Activated CD4-positive, alpha-beta T cell treated with anti-CD3 and anti-CD28 coated beads, Interleukin-2, amount 50 U/mL, for 24 hours (primary cell): ENCODE data around the gene FOXO3B.
"Not testable (repeated sequence)": the region's sequence is repeated elsewhere in the genome, so short reads cannot be mapped to it uniquely, and the experiment has no call there.

ENCODE experiments used
- DNase-seq, 2 donors: peaks; one replicate each; pipeline ENCODE4 v3.0.0-alpha.2; 2020; ENCODE audit warnings: low read depth in 1 of 2, low spot score in 1 of 2

FOXO3B gene

DNA sequence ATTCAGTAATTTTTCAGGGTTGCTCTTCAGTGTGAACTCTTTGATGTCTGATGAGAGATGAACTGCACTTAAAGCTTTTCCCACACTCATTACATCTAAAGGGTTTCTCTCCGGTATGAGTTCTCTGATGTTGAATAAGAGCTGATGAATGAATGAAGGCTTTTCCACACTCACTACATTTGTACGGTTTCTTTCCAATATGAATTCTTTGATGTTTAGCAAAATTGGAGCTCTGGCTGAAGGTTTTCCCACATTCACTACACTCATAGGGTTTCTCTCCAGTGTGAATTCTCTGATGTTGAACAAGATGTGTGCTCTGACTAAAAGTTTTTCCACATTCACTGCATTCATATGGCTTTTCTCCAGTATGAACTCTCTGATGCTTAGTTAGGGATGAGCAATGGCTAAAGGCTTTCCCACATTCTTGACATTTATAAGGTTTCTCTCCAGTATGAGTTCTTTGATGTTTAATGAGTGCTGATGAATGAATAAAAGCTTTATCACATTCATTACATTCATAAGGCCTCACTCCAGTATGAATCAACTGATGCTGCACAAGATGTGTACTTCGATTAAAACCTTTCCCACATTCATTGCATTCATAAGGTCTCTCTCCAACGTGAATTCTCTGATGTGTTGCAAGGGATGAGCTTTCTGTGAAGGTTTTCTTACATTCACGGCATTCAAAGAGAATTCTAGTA is 20.0 kb downstream of the FOXO3B start:
- not testable (repeated sequence) for DNase-seq

DNA sequence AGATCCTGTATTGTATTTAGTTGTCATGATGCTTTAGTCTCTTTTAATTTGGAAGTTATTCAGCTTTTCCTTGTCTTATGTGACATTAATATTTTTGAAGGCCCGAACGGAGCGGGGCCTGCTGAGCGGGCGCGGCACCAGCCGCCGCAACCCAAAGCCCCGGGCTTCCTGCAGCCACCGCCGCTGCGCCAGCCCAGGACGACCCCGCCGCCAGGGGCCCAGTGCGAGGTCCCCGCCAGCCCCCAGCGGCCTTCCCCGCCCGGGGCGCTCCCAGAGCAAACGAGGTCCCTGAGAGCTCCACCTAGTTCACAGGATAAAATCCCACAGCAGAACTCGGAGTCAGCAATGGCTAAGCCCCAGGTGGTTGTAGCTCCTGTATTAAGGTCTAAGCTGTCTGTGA is 32.0 kb downstream of the FOXO3B start:
- not testable (repeated sequence) for DNase-seq

DNA sequence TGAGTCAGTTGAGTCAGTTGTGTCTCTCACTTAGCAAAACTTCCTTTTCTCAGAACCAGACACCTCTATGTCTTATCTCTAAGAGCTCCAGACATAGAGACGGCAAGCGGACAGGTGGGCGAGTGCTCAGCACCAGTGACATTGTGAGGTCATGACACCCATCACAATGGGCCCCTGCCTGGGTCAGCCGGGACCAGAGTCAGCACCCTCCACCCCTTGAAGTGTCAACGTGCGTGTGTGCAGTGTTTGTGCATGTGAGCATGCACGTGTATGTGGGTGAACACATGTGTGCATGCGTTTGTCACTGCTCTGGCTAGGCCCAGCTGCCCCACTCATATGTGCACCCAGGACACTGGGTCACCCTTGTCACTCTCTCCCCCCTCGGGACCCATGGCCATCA is 37.8 kb downstream of the FOXO3B start, which contains the start of gene TBC1D28:
Gene TBC1D28, minus strand, starts transcription at position 101 of the 400 bp plus-strand sequence. CDS start 3,039 bp downstream, outside the sequence.
- not testable (repeated sequence) for DNase-seq

DNA sequence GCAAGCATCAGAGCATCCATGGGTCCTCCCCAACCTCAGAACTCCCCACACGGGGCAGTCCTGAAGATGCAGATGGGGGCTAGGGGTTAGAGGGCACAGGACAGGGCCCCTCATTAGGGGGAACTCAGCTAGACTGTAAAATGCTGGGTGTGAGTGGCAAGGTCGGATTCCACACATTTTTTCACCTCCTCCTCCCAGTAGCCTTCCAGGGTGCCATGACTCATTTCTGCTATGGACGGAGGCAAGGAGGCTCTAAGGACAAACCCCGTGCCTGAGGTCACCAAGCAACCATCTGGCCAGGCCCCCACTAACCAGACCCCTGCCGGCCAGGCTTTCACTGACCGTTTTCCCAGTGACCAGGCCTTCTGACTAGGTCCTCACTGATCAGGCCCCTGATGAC is 39.0 kb downstream of the FOXO3B start:
- not testable (repeated sequence) for DNase-seq

DNA sequence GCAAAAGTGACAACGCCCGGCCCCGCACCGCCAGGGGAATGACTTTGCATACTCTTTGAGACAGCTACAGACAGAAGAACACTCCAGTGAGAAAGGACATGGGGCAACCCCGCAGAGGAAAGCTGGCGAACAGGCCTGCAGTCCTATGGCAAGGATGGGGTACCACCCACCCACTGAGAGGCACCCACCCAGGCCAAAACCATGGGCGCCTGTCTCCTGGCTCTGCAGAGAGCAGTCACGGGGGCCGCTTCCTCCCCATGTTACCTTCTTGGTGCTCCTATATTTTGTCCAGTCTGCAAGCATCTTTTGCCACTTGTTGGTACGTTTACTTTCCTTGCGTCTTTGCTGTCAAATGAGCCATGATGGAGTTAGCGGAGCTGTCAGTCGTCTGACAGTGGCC is 43.8 kb downstream of the FOXO3B start:
- not testable (repeated sequence) for DNase-seq

DNA sequence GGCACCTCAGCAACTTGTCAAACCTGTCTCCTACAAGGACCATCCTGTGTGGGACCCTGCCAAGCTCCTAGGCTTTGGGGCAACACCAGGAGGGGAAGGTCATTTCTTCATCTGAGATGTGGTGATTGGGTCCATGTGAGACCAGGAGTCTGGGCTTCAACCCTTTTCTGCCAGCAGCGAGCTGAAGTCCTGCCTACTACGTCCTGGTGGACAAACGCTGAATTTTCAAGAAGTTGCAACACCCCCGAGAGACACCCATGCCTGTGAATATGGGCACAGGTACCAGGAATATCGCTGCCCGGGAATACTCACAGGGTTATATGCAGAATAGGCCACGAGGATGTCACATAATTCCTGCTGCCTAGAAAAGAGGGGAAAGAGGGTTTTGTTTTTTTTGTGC is 45.9 kb downstream of the FOXO3B start:
- not testable (repeated sequence) for DNase-seq

DNA sequence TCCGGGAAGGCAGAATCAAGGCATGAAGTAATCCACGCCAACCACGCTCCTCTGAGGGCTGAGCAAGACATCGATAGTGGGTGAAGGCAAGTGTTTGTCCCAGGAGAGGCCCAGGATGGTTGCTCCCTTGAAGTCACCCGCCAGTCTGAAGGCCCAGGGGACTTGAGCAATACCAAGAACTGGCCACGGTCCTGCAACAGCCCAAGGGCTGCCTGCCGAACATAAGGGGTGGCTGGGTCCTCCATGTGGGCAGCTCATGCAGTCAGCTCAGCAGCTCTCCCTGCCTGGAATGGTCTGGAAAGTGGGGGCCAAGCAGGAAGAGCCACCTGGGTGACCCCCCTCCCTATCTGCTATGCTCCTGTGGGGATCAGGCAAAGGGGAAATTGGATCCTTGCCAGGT is 46.3 kb downstream of the FOXO3B start:
- DNase-seq: not testable (repeated sequence)

DNA sequence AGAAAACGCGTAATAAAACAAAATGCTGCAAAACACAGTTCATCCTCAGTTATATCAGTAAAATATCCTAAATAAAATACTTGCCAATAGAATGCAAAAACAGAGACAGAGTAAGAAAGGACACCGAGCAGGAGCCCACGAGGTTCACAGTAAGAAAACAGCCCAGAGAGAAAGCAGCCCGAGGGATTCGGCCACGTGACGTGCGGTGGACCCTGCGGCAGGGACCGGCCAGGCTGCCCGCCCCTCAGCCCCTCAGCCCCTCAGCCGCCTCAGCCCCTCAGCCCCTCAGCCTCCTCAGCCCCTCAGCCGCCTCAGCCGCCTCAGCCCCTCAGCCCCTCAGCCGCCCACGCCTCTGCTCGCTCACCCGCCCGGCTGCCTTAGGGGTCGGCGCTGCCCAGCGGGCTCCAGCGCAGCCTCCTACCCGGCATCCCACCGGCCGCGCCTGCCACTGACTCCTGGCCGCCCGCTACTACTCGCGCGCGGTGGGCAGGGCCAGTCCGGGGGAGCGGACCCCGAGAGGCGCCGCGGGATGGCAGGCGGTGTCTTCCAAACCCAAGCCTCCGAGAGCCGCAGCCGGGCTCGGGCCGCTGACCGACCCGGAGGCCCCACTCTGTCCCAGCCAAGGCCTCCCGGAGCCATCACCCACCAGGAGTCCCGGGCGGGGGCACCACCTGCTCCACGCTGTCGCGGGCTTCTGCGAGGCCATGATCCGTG is 47.4 kb downstream of the FOXO3B start:
- not testable (repeated sequence) for DNase-seq
